Fibroblast of pulmonary artery (primary cell): ENCODE results near the gene TMEM273.

Source experiments
- DNase-seq: peaks from one replicate; pipeline ENCODE4 v3.0.0-alpha.2; 2010; ENCODE audit warnings: low read depth
- H3K4me3 ChIP-seq: replicated peaks from 2 replicates; pipeline ENCODE4 v1.5.1; 2011; ENCODE audit warnings: low read depth, mild to moderate bottlenecking, control low read depth, low read length, moderate library complexity
- CTCF ChIP-seq: IDR thresholded peaks from 2 replicates; pipeline ENCODE4 v1.5.1; 2011; ENCODE audit warnings: mild to moderate bottlenecking, control low read depth, low read length, inconsistent platforms; ENCODE audit errors: missing control alignments

The TMEM273 gene

GRCh38 chr10:49165821-49166483 lies 22.2 kb downstream of the TMEM273 start:
- TF ChIP-seq CTCF: no peak
- no peak for DNase-seq

GRCh38 chr10:49165259-49165658 lies 22.9 kb downstream of the TMEM273 start:
- no peak for TF ChIP-seq CTCF

More at GRCh38 chr10:49165821-49166483, 22.2 kb downstream of the TMEM273 start:
- no peak overlapping the region for H3K4me3 ChIP-seq

GRCh38 chr10:49164559-49165188 lies 23.5 kb downstream of the TMEM273 start:
- DNase-seq: peak; percentile 40
- H3K4me3 ChIP-seq: no peak overlapping the region
- TF ChIP-seq CTCF: peak; percentile 62

More at GRCh38 chr10:49165259-49165658, 22.9 kb downstream of the TMEM273 start:
- H3K4me3 ChIP-seq: no peak overlapping the region
- DNase-seq: no peak

GRCh38 chr10:49163741-49164140 lies 24.4 kb downstream of the TMEM273 start:
- TF ChIP-seq CTCF: no peak
- H3K4me3 ChIP-seq: no peak overlapping the region
- peak; percentile 6 for DNase-seq

GRCh38 chr10:49162761-49163310 lies 25.4 kb downstream of the TMEM273 start:
- H3K4me3 ChIP-seq: no peak overlapping the region
- no peak for TF ChIP-seq CTCF
- DNase-seq: no peak

GRCh38 chr10:49162063-49162462 lies 26.1 kb downstream of the TMEM273 start:
- TF ChIP-seq CTCF: no peak
- no peak overlapping the region for H3K4me3 ChIP-seq
- no peak for DNase-seq
